HG03571 (cell line): ENCODE results near the gene DPP10.
"Not testable (repeated sequence)": the region's sequence is repeated elsewhere in the genome, so short reads cannot be mapped to it uniquely, and the experiment has no call there.

ENCODE experiments used
- ATAC-seq: cut with Tn5 transposase; IDR thresholded peaks from one replicate; pipeline ENCODE4 v1.9.1; 2021; ENCODE audit not compliant: unreplicated experiment

The DPP10 gene

GRCh38 chr2:114709936-114710850 is 267.8 kb downstream of the DPP10 start:
- no peak for ATAC-seq

GRCh38 chr2:114714313-114714712 is 271.9 kb downstream of the DPP10 start:
- no peak for ATAC-seq

GRCh38 chr2:114717049-114717448 is 274.6 kb downstream of the DPP10 start:
- ATAC-seq, result no peak

- no peak for ATAC-seq
These were observed 282.0 kb downstream of the DPP10 start for GRCh38 chr2:114724454-114724853.

GRCh38 chr2:114727012-114727411 is 284.6 kb downstream of the DPP10 start:
- ATAC-seq, result no peak

GRCh38 chr2:114728372-114728771 is 285.9 kb downstream of the DPP10 start:
- ATAC-seq, result no peak

GRCh38 chr2:114729026-114729425 is 286.6 kb downstream of the DPP10 start:
- no peak for ATAC-seq

GRCh38 chr2:114735126-114735525 is 292.7 kb downstream of the DPP10 start:
- no peak for ATAC-seq

GRCh38 chr2:114742245-114742644 is 299.8 kb downstream of the DPP10 start:
- ATAC-seq, result no peak

GRCh38 chr2:114745700-114746099 is 303.3 kb downstream of the DPP10 start:
- no peak for ATAC-seq

GRCh38 chr2:114748175-114748574 is 305.7 kb downstream of the DPP10 start:
- not testable (repeated sequence) for ATAC-seq

- ATAC-seq, result no peak
These were observed 310.0 kb downstream of the DPP10 start for GRCh38 chr2:114752425-114752824.

GRCh38 chr2:114753145-114753544 is 310.7 kb downstream of the DPP10 start:
- no peak for ATAC-seq

- no peak for ATAC-seq
These were observed 312.6 kb downstream of the DPP10 start for GRCh38 chr2:114754907-114755563.

GRCh38 chr2:114762376-114762775 is 319.9 kb downstream of the DPP10 start:
- no peak for ATAC-seq

GRCh38 chr2:114762986-114763385 is 320.5 kb downstream of the DPP10 start:
- no peak for ATAC-seq

- no peak for ATAC-seq
These were observed 326.7 kb downstream of the DPP10 start for GRCh38 chr2:114769110-114769509.

- ATAC-seq, result no peak
These were observed 327.6 kb downstream of the DPP10 start for GRCh38 chr2:114769991-114770390.

- no peak for ATAC-seq
These were observed 341.6 kb downstream of the DPP10 start for GRCh38 chr2:114784046-114784445.

GRCh38 chr2:114784890-114785583 is 342.6 kb downstream of the DPP10 start:
- ATAC-seq, result no peak

- no peak for ATAC-seq
These were observed 344.5 kb downstream of the DPP10 start for GRCh38 chr2:114786901-114787300.

- ATAC-seq, result no peak
These were observed 345.0 kb downstream of the DPP10 start for GRCh38 chr2:114787486-114787885.
